NK-92 (cell line): ENCODE measurements around the gene NAV2.

ENCODE experiments used
- DNase-seq: peaks from one replicate; lab custom pipeline; 2025; ENCODE audit not compliant: unreplicated experiment; lab: John Stamatoyannopoulos, UW

Gene NAV2

DNA sequence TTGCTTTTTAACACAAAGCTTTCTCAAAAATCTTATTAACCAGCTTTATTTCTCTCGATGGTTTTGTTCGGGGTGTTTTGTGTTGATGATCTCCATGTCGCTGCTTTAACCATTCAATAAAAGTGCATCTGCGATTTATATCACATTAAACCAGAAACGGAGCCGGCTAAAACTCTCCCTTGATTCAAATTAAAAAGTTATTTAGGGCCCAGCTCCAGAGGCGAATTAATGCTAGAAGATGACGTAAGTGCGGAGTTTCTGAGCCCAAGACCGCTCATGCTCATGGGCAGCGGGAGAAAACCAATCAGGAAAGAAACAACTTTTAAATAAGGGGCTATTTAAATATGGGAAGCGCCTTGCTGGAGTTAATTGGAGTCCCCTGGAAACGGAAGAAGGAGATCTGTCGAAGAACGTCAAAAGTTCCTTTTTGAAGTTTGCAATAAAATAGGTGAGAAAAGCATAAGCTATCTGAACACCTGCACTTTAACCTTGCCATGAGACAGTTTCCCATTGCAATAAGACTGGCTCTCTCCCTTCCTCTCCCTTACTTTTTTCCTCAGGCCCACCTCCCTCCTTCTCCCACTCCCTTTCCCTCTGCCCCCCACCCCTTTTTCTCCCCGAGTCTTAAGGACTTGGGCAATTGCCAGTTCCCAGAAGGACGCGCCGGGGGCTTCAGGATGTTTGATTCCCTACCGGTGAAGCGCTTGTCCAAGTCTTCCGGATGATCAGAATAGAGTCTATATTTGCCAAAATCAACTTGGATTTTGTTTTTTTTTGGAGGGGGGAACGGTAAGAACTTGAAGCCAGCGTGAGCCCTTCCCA lies 449.5 kb downstream of the NAV2 start:
- DNase-seq, result no peak

GRCh38 chr11:20162824-20163782 lies 450.5 kb downstream of the NAV2 start:
- DNase-seq, result no peak

- no peak for DNase-seq
Observed at GRCh38 chr11:20163783-20164481, 451.3 kb downstream of the NAV2 start.
